HEK293 (cell line): Measurements from ENCODE around the gene OTOP3.

Source experiments
- CTCF ChIA-PET: fragments of 350-600 bp; formaldehyde crosslinking; extraction: SDS; loops from one replicate; lab custom pipeline; 2021; ENCODE audit warnings: antibody characterized with exemption; lab: Yijun Ruan, JAX
- POLR2A ChIA-PET: fragments of 300-600 bp; formaldehyde crosslinking; extraction: SDS; loops from one replicate; lab custom pipeline; 2020; ENCODE audit warnings: antibody characterized with exemption, inconsistent platforms; lab: Yijun Ruan, JAX
- H3K27ac ChIP-seq: fragments of 200-500 bp; sonication (Bioruptor generic); 2 replicates; pipeline ENCODE4 v1.5.1; 2014; ENCODE audit warnings: low read depth, low read length, control low read depth, inconsistent platforms; ENCODE audit errors: extremely low read depth
- H3K36me3 ChIP-seq, 2 experiments: fragments of 200-500 bp in 1 of 2; sonication (Bioruptor generic) in 1 of 2; 1 replicate in 1 of 2; 2 replicates in 1 of 2; pipeline ENCODE4 v1.5.1; 2014 to 2017; ENCODE audit warnings: inconsistent platforms in 2 of 2, low read length in 2 of 2; ENCODE audit not compliant: control insufficient read depth in 2 of 2, insufficient read depth in 1 of 2
- H3K4me1 ChIP-seq: fragments of 200-500 bp; sonication (Bioruptor generic); 2 replicates; pipeline ENCODE4 v1.5.1; 2014; ENCODE audit warnings: mild to moderate bottlenecking, low read length, inconsistent platforms; ENCODE audit not compliant: control insufficient read depth, insufficient read depth
- H3K4me3 ChIP-seq: 2 replicates; pipeline ENCODE4 v1.5.1; 2011; ENCODE audit warnings: low read depth, mild to moderate bottlenecking, control low read depth, low read length, moderate library complexity
- H3K9me3 ChIP-seq: fragments of 200-500 bp; sonication (Bioruptor generic); 2 replicates; pipeline ENCODE4 v1.5.1; 2014; ENCODE audit warnings: low read depth, low read length, inconsistent platforms; ENCODE audit not compliant: control insufficient read depth, insufficient read depth
- CTCF ChIP-seq: fragments of 450-650 bp; formaldehyde crosslinking; IDR thresholded peaks from 2 replicates; pipeline ENCODE4 v1.5.1; 2016; ENCODE audit warnings: missing biosample characterization, missing genetic modification characterization
- EGR2 ChIP-seq: fragments of 450-650 bp; formaldehyde crosslinking; IDR thresholded peaks from 2 replicates; pipeline ENCODE4 v1.5.1; 2016; ENCODE audit warnings: low read depth, missing biosample characterization, missing genetic modification characterization
- GLI4 ChIP-seq: fragments of 450-650 bp; formaldehyde crosslinking; IDR thresholded peaks from 2 replicates; pipeline ENCODE4 v1.5.1; 2016; ENCODE audit warnings: missing biosample characterization, missing genetic modification characterization
- PRDM1 ChIP-seq: fragments of 450-650 bp; formaldehyde crosslinking; IDR thresholded peaks from 2 replicates; pipeline ENCODE4; 2016; ENCODE audit warnings: missing biosample characterization, missing genetic modification characterization
- PRDM6 ChIP-seq: fragments of 450-650 bp; formaldehyde crosslinking; IDR thresholded peaks from 2 replicates; pipeline ENCODE4 v1.5.1; 2017; ENCODE audit warnings: missing biosample characterization, missing genetic modification characterization
- SCRT1 ChIP-seq: fragments of 450-650 bp; formaldehyde crosslinking; IDR thresholded peaks from 2 replicates; pipeline ENCODE4 v1.5.1; 2016; ENCODE audit warnings: missing biosample characterization, missing genetic modification characterization, borderline replicate concordance
- ZBTB44 ChIP-seq: fragments of 450-650 bp; IDR thresholded peaks from 2 replicates; pipeline ENCODE4 v1.5.1; 2018; ENCODE audit warnings: missing biosample characterization, mild to moderate bottlenecking, missing genetic modification characterization
- ZFHX2 ChIP-seq: fragments of 450-650 bp; formaldehyde crosslinking; conservative IDR thresholded peaks from 2 replicates; pipeline ENCODE4 v1.5.1; 2016; ENCODE audit warnings: missing biosample characterization, missing genetic modification characterization
- ZFP69B ChIP-seq: fragments of 450-650 bp; formaldehyde crosslinking; IDR thresholded peaks from 2 replicates; pipeline ENCODE4 v1.5.1; 2016; ENCODE audit warnings: missing biosample characterization, missing genetic modification characterization
- ZNF10 ChIP-seq: fragments of 450-650 bp; formaldehyde crosslinking; IDR thresholded peaks from 2 replicates; pipeline ENCODE4 v1.5.1; 2017; ENCODE audit warnings: missing biosample characterization, missing genetic modification characterization
- ZNF114 ChIP-seq: fragments of 450-650 bp; formaldehyde crosslinking; IDR thresholded peaks from 2 replicates; pipeline ENCODE4 v1.5.0; 2017; ENCODE audit warnings: missing biosample characterization, missing genetic modification characterization
- ZNF175 ChIP-seq: fragments of 450-650 bp; formaldehyde crosslinking; IDR thresholded peaks from 2 replicates; pipeline ENCODE4 v1.5.1; 2016; ENCODE audit warnings: missing biosample characterization, missing genetic modification characterization
- ZNF2 ChIP-seq: fragments of 450-650 bp; formaldehyde crosslinking; IDR thresholded peaks from 2 replicates; pipeline ENCODE4 v1.5.1; 2016; ENCODE audit warnings: missing biosample characterization, missing genetic modification characterization
- ZNF280C ChIP-seq: fragments of 450-650 bp; formaldehyde crosslinking; IDR thresholded peaks from 2 replicates; pipeline ENCODE4 v1.5.1; 2016; ENCODE audit warnings: missing biosample characterization, missing genetic modification characterization
- ZNF561 ChIP-seq: fragments of 450-650 bp; IDR thresholded peaks from 2 replicates; pipeline ENCODE4 v1.5.1; 2018; ENCODE audit warnings: missing biosample characterization, missing genetic modification characterization, borderline replicate concordance
- ZNF624 ChIP-seq: fragments of 450-650 bp; formaldehyde crosslinking; IDR thresholded peaks from 2 replicates; pipeline ENCODE4 v1.5.1; 2017; ENCODE audit warnings: missing biosample characterization, missing genetic modification characterization
- ZNF654 ChIP-seq: fragments of 450-650 bp; formaldehyde crosslinking; IDR thresholded peaks from 2 replicates; pipeline ENCODE4 v1.5.1; 2016; ENCODE audit warnings: low read depth, missing biosample characterization, missing genetic modification characterization
- ZNF664 ChIP-seq: fragments of 450-650 bp; formaldehyde crosslinking; IDR thresholded peaks from 2 replicates; pipeline ENCODE4 v1.5.1; 2016; ENCODE audit warnings: missing biosample characterization, missing genetic modification characterization
- ZNF76 ChIP-seq: fragments of 450-650 bp; formaldehyde crosslinking; IDR thresholded peaks from 2 replicates; pipeline ENCODE4; 2016; ENCODE audit warnings: low read depth, missing biosample characterization, missing genetic modification characterization, borderline replicate concordance
- ZSCAN30 ChIP-seq: fragments of 450-650 bp; IDR thresholded peaks from 2 replicates; pipeline ENCODE4 v1.5.1; 2018; ENCODE audit warnings: missing biosample characterization, mild to moderate bottlenecking, missing genetic modification characterization, moderate library complexity
- ZSCAN5A ChIP-seq: fragments of 450-650 bp; formaldehyde crosslinking; IDR thresholded peaks from 2 replicates; pipeline ENCODE4 v1.5.1; 2016; ENCODE audit warnings: missing biosample characterization, missing genetic modification characterization

OTOP3 gene

GRCh38 chr17:74978240-74978639 is 42.5 kb downstream of the OTOP3 start (continued):
- TF ChIP-seq SCRT1 (no peak), ZNF654 (no peak), ZSCAN5A (no peak), ZSCAN30 (no peak), ZNF561 (tag by site-specific recombination) (no peak), ZFP69B (tag by site-specific recombination) (no peak), ZBTB44 (tag by site-specific recombination) (no peak), CTCF (tag by site-specific recombination) (no peak), ZNF624 (no peak), ZNF175 (tag by site-specific recombination) (no peak), ZNF10 (tag by site-specific recombination) (no peak)

- ChIA-PET CTCF (interaction anchor here (0.6 to 0.8 kb wide), 4 partner anchors 16 to 188 kb away, joined by 3 read pairs; no protein-coding TSS in a partner anchor), POLR2A (interaction anchor here (0.7 kb wide), 2 partner anchors 203 to 226 kb away, joined by 6 to 12 read pairs; partner anchors contain the start of genes NAT9 and NUP85)
- Histone ChIP-seq H3K9me3 (no peaks in the 10 kb centered on the region), H3K36me3 (no peaks in the 10 kb centered on the region), H3K27ac (no peak overlapping the region), H3K4me3 (no peak overlapping the region), H3K4me1 (peaks cover 3% of the 10 kb centered on the region; the same call in 1 of the 2 replicates)
- TF ChIP-seq PRDM1 (tag by site-specific recombination) (no peak), ZFHX2 (tag by site-specific recombination) (peak; percentile 87), GLI4 (tag by site-specific recombination) (no peak), ZNF2 (tag by site-specific recombination) (no peak), PRDM6 (tag by site-specific recombination) (no peak), ZNF280C (tag by site-specific recombination) (no peak), EGR2 (peak; percentile 98), ZNF76 (tag by site-specific recombination) (no peak), ZNF114 (tag by site-specific recombination) (no peak), ZNF664 (0 out of 2 replicates have a peak, but pooled peaks have one; percentile 33)
Measured at GRCh38 chr17:74979408-74980146, 43.9 kb downstream of the OTOP3 start.
